Measurements from ENCODE around the gene GIPC2. TPM values are rescaled to one million over a fixed set of nuclear protein-coding genes. Genes with fewer than 3 reads are reported as not detected.

Gene GIPC2
- total RNA-seq, 1 experiment from 2014 or later: 0.07 TPM

- TF ChIP-seq ZFX (IDR thresholded peaks at IDR 0.05): no peak
- no peak for TF ChIP-seq CBX3 (IDR thresholded peaks at IDR 0.05; ENCODE audit: low read depth)
- TF ChIP-seq CEBPB (IDR thresholded peaks at IDR 0.05; ENCODE audit: low read depth): no peak
- no peak for TF ChIP-seq MAX (IDR thresholded peaks at IDR 0.05)
- no peak for TF ChIP-seq YY1 (IDR thresholded peaks at IDR 0.05; ENCODE audit: extremely low read depth, insufficient replicate concordance, low read depth, low read length)
Measured at GRCh38 chr1:78078358-78078757, 32.6 kb downstream of the GIPC2 start (continued).

- ChIA-PET RAD21 (ENCODE audit: low non-redundant PET in 1 of 2, low total read pairs in 2 of 2, uncharacterized antibody in 2 of 2, unreplicated experiment in 2 of 2) (no interaction called here), POLR2A (no interaction called here), CTCF (no interaction called here)
- BruUV-seq (replicated peaks): no TSS peak
- no peaks in the 10 kb centered on the region for H3K9me3 ChIP-seq (ENCODE audit: control insufficient read depth in 1 of 2, insufficient read depth in 1 of 2, low read depth in 1 of 2, low read length in 2 of 2)
- TF ChIP-seq SIN3A (IDR thresholded peaks at IDR 0.05; ENCODE audit: low read depth) (no peak), ZFX (IDR thresholded peaks at IDR 0.05) (no peak), EZH2phosphoT487 (IDR thresholded peaks at IDR 0.05; ENCODE audit: borderline replicate concordance) (no peak), POLR2A (IDR thresholded peaks at IDR 0.05; ENCODE audit: borderline replicate concordance, extremely low read depth, insufficient read depth, insufficient read length) (no peak), JUND (IDR thresholded peaks at IDR 0.05) (no peak), SP1 (IDR thresholded peaks at IDR 0.05; ENCODE audit: low read depth) (no peak), EGR1 (IDR thresholded peaks at IDR 0.05; ENCODE audit: low read depth) (no peak), REST (IDR thresholded peaks at IDR 0.05; ENCODE audit: low read depth) (no peak), ELF1 (IDR thresholded peaks at IDR 0.05; ENCODE audit: borderline replicate concordance, low read depth) (no peak), CEBPB (IDR thresholded peaks at IDR 0.05; ENCODE audit: low read depth) (no peak), YY1 (IDR thresholded peaks at IDR 0.05; ENCODE audit: extremely low read depth, insufficient replicate concordance, low read depth, low read length) (no peak), RAD21 (IDR thresholded peaks at IDR 0.05; ENCODE audit: low read depth) (no peak), FOSL1 (IDR thresholded peaks at IDR 0.05; ENCODE audit: low read depth) (no peak), CBX3 (IDR thresholded peaks at IDR 0.05; ENCODE audit: low read depth) (no peak), EZH2 (IDR thresholded peaks at IDR 0.05) (no peak), ZBTB33 (IDR thresholded peaks at IDR 0.05; ENCODE audit: extremely low read depth, insufficient replicate concordance, low read length) (no peak)
- no peak overlapping the region for H3K27ac ChIP-seq (ENCODE audit: low read depth, low read length)
- H3K79me2 ChIP-seq (ENCODE audit: insufficient read depth, low read length): no peaks in the 10 kb centered on the region
- no peaks in the 10 kb centered on the region for H3K27me3 ChIP-seq (ENCODE audit: insufficient read depth, low read length)
- no peak overlapping the region for H3K9ac ChIP-seq (ENCODE audit: low read length)
- H4K20me1 ChIP-seq (ENCODE audit: insufficient read depth): no peaks in the 10 kb centered on the region
- no peaks in the 10 kb centered on the region for H3K36me3 ChIP-seq (ENCODE audit: control insufficient read depth in 1 of 2, insufficient read depth in 2 of 2, low read length in 2 of 2)
- H3K4me1 ChIP-seq (ENCODE audit: control insufficient read depth in 1 of 2, insufficient read depth in 2 of 2, low read length in 2 of 2): peaks cover 0 to 12% of the 10 kb centered on the region in 2 experiments; a peak in 2 of 4 replicates
- H2AFZ ChIP-seq (ENCODE audit: low read depth, low read length, poor library complexity, severe bottlenecking): peak overlapping the region; percentile 42
- H3K4me2 ChIP-seq (ENCODE audit: low read length): peak overlapping the region; percentile 20; the same call in 1 of the 2 replicates
- H3K9me2 ChIP-seq (ENCODE audit: insufficient read depth): no peaks in the 10 kb centered on the region
- DNase-seq (ENCODE audit: low read depth, low spot score): no peak
- H3K4me3 ChIP-seq (replicated peaks in 1 of 2; ENCODE audit: low read depth in 1 of 2, low read length in 2 of 2): no peak overlapping the region
- ATAC-seq: no peak
- intact Hi-C loops (cut with micrococcal nuclease): no loop called here
Measured at GRCh38 chr1:78079580-78079979, 33.8 kb downstream of the GIPC2 start.

Measured in HCT116 (cell line).